DOHH2 (cell line): ENCODE results near the gene CPA2.

Source experiments
- H3F3A ChIP-seq: fragments of 200-600 bp; sonication (generic), shearing (Covaris generic); 2 replicates; pipeline ENCODE4 v1.6.0; 2016; ENCODE audit warnings: antibody characterized with exemption, mild to moderate bottlenecking; ENCODE audit not compliant: control insufficient read depth, insufficient read depth
- H3K27ac ChIP-seq: fragments of 200-600 bp; sonication (generic); 2 replicates; pipeline ENCODE4 v1.5.1; 2014; ENCODE audit warnings: low read depth, mild to moderate bottlenecking, low read length, moderate library complexity
- H3K27me3 ChIP-seq: fragments of 200-600 bp; sonication (generic); 2 replicates; pipeline ENCODE4 v1.6.1; 2014; ENCODE audit warnings: mild to moderate bottlenecking, low read length, mixed read lengths; ENCODE audit not compliant: control insufficient read depth
- H3K36me3 ChIP-seq: fragments of 200-600 bp; sonication (generic); 2 replicates; pipeline ENCODE4 v1.6.1; 2014; ENCODE audit warnings: mild to moderate bottlenecking, low read length, moderate library complexity, mixed read lengths; ENCODE audit not compliant: control insufficient read depth
- H3K4me1 ChIP-seq: fragments of 200-600 bp; sonication (generic); 2 replicates; pipeline ENCODE4 v1.6.1; 2014; ENCODE audit warnings: mild to moderate bottlenecking, low read length, mixed read lengths; ENCODE audit not compliant: control insufficient read depth
- H3K4me2 ChIP-seq: fragments of 200-600 bp; sonication (generic); 2 replicates; pipeline ENCODE4 v1.6.0; 2014; ENCODE audit warnings: mild to moderate bottlenecking, low read length, moderate library complexity
- H3K4me3 ChIP-seq: fragments of 200-600 bp; sonication (generic); 2 replicates; pipeline ENCODE4 v1.5.1; 2014; ENCODE audit warnings: mild to moderate bottlenecking, low read length, mixed read lengths
- H3K79me2 ChIP-seq: fragments of 200-600 bp; sonication (generic); 2 replicates; pipeline ENCODE4 v1.6.1; 2014; ENCODE audit warnings: mild to moderate bottlenecking, low read length, mixed read lengths; ENCODE audit not compliant: control insufficient read depth
- H3K9me2 ChIP-seq: fragments of 200-600 bp; sonication (generic); replicated peaks from 2 replicates; pipeline ENCODE4 v1.6.1; 2014; ENCODE audit warnings: mild to moderate bottlenecking, low read length, mixed read lengths; ENCODE audit not compliant: control insufficient read depth
- H3K9me3 ChIP-seq: fragments of 200-600 bp; sonication (generic); 2 replicates; pipeline ENCODE4 v1.6.1; 2014; ENCODE audit warnings: antibody characterized with exemption, low read length, mixed read lengths; ENCODE audit not compliant: control insufficient read depth, insufficient read depth
- H4K20me1 ChIP-seq: fragments of 200-600 bp; sonication (generic); 2 replicates; pipeline ENCODE4 v1.6.0; 2014; ENCODE audit warnings: low read depth, mild to moderate bottlenecking, antibody characterized with exemption, low read length, moderate library complexity; ENCODE audit not compliant: control insufficient read depth, insufficient read depth
- CTCF ChIP-seq: fragments of 200-600 bp; sonication (generic); IDR thresholded peaks from one replicate; pipeline ENCODE4 v1.5.1; 2014; ENCODE audit warnings: antibody characterized with exemption, mild to moderate bottlenecking, low read depth, low read length; ENCODE audit not compliant: poor library complexity, severe bottlenecking
- EZH2phosphoT487 ChIP-seq: fragments of 200-600 bp; sonication (generic); IDR thresholded peaks from 2 replicates; pipeline ENCODE4 v1.6.1; 2017; ENCODE audit warnings: borderline replicate concordance, mild to moderate bottlenecking, antibody characterized with exemption, low read length, moderate library complexity, mixed read lengths

The CPA2 gene

GRCh38 chr7:130266258-130266960, at the start of gene CPA2:
Gene CPA2, plus strand, starts transcription at chr7:130266863. Its CDS starts 19 bp downstream, at chr7:130266882.
- no peaks in the 10 kb centered on the region for H3K36me3 ChIP-seq
- no peaks in the 10 kb centered on the region for H3F3A ChIP-seq
- H3K27ac ChIP-seq = no peak within 1 kb of the TSS
- H3K9me2 ChIP-seq = no peaks in the 10 kb centered on the region
- no peaks in the 10 kb centered on the region for H3K79me2 ChIP-seq
- H3K4me1 ChIP-seq = no peaks in the 10 kb centered on the region
- no peak within 1 kb of the TSS for H3K4me2 ChIP-seq
- H3K9me3 ChIP-seq = no peaks in the 10 kb centered on the region
- H3K4me3 ChIP-seq = no peak within 1 kb of the TSS
- TF ChIP-seq EZH2phosphoT487 = no peak
- TF ChIP-seq CTCF = no peak
- H3K27me3 ChIP-seq = peaks cover 11% of the 10 kb centered on the region; the same call in 1 of the 2 replicates
- H4K20me1 ChIP-seq = no peaks in the 10 kb centered on the region

GRCh38 chr7:130218806-130219620, 47.6 kb upstream of the CPA2 start:
- Histone ChIP-seq H3K4me1 (no peaks in the 10 kb centered on the region), H3K36me3 (no peaks in the 10 kb centered on the region), H3K27me3 (0 out of 2 replicates have a peak, but pooled peaks cover 3% of the 10 kb centered on the region), H3K27ac (no peak overlapping the region), H3K9me2 (no peaks in the 10 kb centered on the region), H3K4me3 (no peak overlapping the region), H3K9me3 (no peaks in the 10 kb centered on the region), H3K4me2 (no peak overlapping the region), H3K79me2 (no peaks in the 10 kb centered on the region), H3F3A (no peaks in the 10 kb centered on the region), H4K20me1 (no peaks in the 10 kb centered on the region)
- no peak for TF ChIP-seq EZH2phosphoT487
- no peak for TF ChIP-seq CTCF

- Histone ChIP-seq H3K27me3 (0 out of 2 replicates have a peak, but pooled peaks cover 3% of the 10 kb centered on the region), H3K27ac (no peak overlapping the region), H3K9me3 (no peaks in the 10 kb centered on the region), H3K79me2 (no peaks in the 10 kb centered on the region), H3K4me1 (no peaks in the 10 kb centered on the region), H3K36me3 (no peaks in the 10 kb centered on the region), H3K4me2 (no peak overlapping the region), H4K20me1 (no peaks in the 10 kb centered on the region), H3K4me3 (no peak overlapping the region), H3K9me2 (no peaks in the 10 kb centered on the region), H3F3A (no peaks in the 10 kb centered on the region)
- TF ChIP-seq EZH2phosphoT487 (no peak), CTCF (no peak)
These were observed 46.8 kb upstream of the CPA2 start for GRCh38 chr7:130219871-130220270.
